LNCaP clone FGC (cell line): Measurements from ENCODE around the gene CASZ1.

ENCODE experiments used
- DNase-seq: peaks from one replicate; pipeline ENCODE4 v3.0.0-alpha.2; 2011; ENCODE audit warnings: low read depth
- H3K4me3 ChIP-seq: 2 replicates; pipeline ENCODE4 v1.5.1; 2011; ENCODE audit warnings: mild to moderate bottlenecking, low read depth, low read length, control low read depth
- TF ChIP-seq, protein P1 (sequence below): IDR thresholded peaks from 2 replicates; pipeline ENCODE4 v1.5.1; 2012; ENCODE audit warnings: mild to moderate bottlenecking; ENCODE audit not compliant: control insufficient read depth, insufficient read depth; ENCODE audit errors: extremely low read depth

CASZ1 gene

DNA sequence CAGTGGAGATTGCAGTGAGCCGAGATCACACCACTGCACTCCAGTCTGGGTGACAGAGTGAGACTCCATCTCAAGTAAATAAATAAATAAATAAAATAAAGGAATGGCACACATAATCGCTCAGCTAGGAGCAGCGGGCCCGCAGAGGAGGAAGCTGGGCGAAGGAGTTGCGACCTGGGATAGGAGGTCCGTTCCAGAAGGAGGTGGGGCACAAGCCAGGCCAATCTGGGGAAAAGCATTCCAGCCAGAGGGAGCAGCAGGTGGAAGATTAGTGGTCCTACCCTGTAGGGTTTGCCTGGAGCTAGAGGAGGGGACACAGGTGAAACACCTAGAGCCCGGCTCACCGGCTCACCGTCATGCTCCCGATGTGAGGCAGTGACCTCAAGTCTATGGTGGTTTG lies 40.3 kb upstream of the CASZ1 start:
- no peak for DNase-seq
- TF ChIP-seq, protein P1, sequence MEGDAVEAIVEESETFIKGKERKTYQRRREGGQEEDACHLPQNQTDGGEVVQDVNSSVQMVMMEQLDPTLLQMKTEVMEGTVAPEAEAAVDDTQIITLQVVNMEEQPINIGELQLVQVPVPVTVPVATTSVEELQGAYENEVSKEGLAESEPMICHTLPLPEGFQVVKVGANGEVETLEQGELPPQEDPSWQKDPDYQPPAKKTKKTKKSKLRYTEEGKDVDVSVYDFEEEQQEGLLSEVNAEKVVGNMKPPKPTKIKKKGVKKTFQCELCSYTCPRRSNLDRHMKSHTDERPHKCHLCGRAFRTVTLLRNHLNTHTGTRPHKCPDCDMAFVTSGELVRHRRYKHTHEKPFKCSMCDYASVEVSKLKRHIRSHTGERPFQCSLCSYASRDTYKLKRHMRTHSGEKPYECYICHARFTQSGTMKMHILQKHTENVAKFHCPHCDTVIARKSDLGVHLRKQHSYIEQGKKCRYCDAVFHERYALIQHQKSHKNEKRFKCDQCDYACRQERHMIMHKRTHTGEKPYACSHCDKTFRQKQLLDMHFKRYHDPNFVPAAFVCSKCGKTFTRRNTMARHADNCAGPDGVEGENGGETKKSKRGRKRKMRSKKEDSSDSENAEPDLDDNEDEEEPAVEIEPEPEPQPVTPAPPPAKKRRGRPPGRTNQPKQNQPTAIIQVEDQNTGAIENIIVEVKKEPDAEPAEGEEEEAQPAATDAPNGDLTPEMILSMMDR, result no peak
- no peak overlapping the region for H3K4me3 ChIP-seq

DNA sequence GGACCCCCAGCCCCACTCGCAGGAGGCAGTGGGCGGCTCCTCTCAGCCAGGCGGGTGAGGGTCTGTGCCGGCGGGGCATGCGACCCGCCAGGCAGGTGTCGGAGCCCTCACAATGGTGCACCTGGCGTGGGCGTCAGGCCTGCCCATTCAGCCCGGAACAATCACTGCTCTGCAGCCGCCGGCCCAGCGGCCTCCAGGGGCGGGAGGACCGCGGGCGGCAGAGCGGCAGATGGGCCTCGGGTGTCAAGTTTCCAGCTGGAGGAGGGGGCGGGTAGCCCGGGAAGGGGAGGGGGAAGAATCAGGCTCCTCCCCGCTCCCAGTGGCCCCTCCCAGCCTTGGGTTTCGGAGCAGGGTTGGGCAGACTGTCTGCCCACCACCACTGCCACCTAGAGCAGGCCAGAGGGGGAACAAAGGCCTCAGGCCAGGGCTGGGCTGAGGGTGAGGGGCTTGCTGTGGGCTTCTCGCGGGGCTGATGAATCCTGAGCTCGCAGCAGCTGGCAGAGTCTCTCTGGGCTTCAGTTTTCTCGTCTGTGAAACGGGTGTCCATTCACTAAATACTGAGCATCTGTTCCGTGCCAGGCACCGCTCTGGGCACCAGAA lies 39.5 kb upstream of the CASZ1 start:
- DNase-seq, result no peak
- no peak overlapping the region for H3K4me3 ChIP-seq
- TF ChIP-seq, protein P1, result no peak

DNA sequence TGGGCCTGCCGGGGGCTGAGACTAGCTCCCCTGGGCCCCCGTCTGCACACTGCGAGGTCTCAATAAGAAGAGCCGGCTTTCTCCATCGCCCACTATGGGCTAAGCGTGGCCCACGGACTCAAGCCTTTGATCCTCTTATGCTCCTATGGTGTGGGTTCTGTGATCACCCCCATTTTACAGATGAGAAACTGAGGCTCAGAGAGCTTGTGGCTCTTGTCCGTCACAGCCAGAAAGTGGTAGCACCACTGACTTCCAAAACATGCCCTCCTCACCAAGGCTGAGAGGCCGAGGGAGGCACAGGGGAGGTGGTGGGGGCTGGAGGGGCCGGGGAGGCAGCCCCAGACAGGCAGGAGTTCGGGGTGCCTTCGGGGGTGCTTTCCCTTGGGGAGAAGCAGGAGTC lies 39.0 kb upstream of the CASZ1 start:
- H3K4me3 ChIP-seq, result no peak overlapping the region
- TF ChIP-seq, protein P1, result no peak
- no peak for DNase-seq

DNA sequence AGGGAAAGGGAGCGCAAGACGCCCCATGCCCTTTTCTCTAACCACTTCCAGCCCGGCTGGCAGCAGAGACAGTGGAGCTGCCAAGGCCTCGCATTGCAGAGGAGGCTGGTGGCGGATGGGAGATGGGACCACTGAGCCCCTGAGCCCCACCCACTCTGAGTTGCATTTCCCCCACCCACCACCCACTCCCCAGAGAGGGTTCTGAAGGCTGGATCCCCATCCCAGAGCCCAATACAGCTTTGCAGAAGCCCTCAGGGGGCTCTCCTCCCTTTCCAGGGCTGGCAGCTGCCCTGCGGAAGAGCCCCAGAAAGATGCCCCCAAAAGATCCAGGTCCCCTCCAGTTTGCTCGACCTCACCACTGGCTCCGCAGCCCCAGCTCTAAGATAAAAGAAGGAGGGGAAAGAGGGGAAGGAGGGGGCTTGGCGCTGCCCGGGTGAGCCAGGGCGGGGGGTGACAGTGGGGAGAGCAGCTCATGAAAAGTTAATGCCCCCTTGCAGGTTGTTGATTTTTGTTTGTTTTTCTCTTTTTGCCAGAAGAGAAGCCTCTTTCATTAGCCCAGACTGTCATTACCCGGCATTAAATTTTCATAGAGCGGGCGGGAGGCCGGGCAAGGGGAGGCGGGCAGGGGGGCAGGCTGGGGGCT lies 38.4 kb upstream of the CASZ1 start:
- no peak overlapping the region for H3K4me3 ChIP-seq
- TF ChIP-seq, protein P1, result no peak
- no peak for DNase-seq

DNA sequence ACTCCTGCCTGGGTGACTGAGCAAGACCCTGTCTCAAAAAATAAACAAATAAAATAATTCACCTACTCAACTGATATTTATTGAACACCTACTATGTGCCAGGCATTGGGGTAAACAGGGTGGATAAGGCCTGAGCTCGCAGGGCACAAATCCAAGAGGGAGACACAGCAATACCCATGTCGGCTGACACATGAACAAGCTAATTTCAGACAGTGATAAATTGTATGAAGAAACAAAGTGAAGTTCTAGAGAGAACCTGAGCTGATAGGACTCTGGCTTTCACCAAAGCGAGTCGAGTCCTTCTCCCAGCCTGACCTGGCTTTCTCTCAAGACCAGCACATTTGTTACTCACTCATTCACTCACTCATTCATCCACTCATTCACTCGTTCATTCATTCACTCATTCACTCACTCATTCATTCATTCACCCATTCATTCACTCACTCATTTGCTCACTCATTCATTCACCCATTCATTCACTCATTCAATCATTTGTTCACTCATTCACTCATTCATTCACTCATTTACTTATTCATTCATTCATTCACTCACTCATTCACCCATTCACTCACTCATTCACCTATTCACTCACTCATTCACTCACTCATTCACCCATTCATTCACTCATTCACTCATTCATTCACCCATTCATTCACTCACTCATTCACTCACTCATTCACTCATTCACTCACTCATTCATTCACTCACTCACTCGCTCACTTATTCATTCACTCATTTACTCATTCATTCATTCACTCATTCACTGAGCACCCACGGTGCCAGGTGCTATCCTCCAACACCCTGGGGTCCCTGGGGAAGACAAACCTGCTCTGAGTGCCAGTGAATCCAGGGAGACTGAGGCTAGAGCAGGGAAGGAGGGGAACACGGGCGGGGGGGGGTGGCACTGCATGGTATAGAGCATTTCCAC lies 37.4 kb upstream of the CASZ1 start:
- TF ChIP-seq, protein P1, result no peak
- DNase-seq, result no peak
- H3K4me3 ChIP-seq, result no peak overlapping the region

DNA sequence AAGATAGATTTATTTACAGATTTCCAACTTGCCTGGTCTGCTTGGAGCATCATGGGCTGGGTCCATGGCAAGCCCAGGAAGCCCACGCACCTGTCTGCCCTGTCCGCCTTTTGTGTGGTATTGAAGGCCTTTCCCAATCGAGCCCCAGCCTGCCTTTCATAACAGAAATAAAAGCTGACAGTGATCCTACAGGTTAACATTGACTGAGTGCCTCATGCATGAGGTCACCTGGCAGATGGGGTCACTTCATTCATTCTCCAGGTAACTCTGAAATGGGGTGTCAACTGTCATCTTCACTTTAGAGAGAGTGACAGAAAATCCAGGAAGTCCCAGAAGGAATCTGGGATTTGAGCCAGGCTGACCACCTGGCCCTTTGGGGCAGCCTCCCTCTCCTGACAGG lies 36.3 kb upstream of the CASZ1 start:
- TF ChIP-seq, protein P1, result no peak
- DNase-seq, result no peak

More for the DNA sequence above, 36.3 kb upstream of the CASZ1 start:
- H3K4me3 ChIP-seq, result no peak overlapping the region
